Stomach smooth muscle (tissue), 2 donors: Measurements from ENCODE around the gene DST.

Experiments
- H3K27ac ChIP-seq: one replicate; pipeline ENCODE4 v1.7.0; 2013; ENCODE audit warnings: mild to moderate bottlenecking, low read length, inconsistent platforms
- H3K27me3 ChIP-seq, 2 donors: one replicate each; pipeline ENCODE4 v1.7.0; 2013; ENCODE audit warnings: low read length in 2 of 2; ENCODE audit not compliant: insufficient read depth in 2 of 2, control insufficient read depth in 1 of 2
- H3K36me3 ChIP-seq, 2 donors: one replicate each; pipeline ENCODE4 v1.7.0; 2013; ENCODE audit warnings: low read length in 2 of 2; ENCODE audit not compliant: control insufficient read depth in 2 of 2, insufficient read depth in 2 of 2
- H3K4me1 ChIP-seq: one replicate; pipeline ENCODE4 v1.7.0; 2013; ENCODE audit warnings: low read length; ENCODE audit not compliant: control insufficient read depth, insufficient read depth
- H3K4me3 ChIP-seq, 2 donors: one replicate each; pipeline ENCODE4 v1.7.0; 2013; ENCODE audit warnings: low read length in 2 of 2
- H3K9ac ChIP-seq, 2 donors: one replicate each; pipeline ENCODE4 v1.7.0; 2013; ENCODE audit warnings: low read length in 2 of 2, mild to moderate bottlenecking in 1 of 2
- H3K9me3 ChIP-seq, 2 donors: one replicate each; pipeline ENCODE4 v1.7.0; 2013; ENCODE audit warnings: low read length in 2 of 2; ENCODE audit not compliant: control insufficient read depth in 2 of 2
- donor health status: healthy.
- donor health status: Pancreatic carcinoma.

The DST gene

DNA sequence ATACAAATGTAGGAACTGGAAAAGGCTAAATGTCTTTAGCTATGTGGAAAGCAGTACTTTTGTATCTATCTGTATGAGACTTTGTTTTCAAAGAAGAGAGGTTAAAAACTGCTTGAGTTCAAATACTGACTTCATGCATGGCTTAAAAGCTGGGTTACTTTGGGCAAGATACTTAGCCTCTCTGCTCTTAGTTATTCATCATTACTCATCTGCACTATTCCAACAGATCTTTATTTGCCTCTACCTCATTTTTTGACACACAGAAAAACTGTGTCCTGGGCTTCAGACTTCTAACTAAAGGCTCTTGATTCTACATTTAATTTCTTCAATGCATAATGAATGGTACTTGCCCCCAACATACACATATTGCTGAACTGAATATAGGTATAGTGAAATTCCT is 114.8 kb downstream of the DST start:
- H3K36me3 ChIP-seq = peaks cover 18 to 41% of the 10 kb centered on the region in 2 donors
- peaks cover 14% of the 10 kb centered on the region for H3K4me1 ChIP-seq
- H3K9me3 ChIP-seq = no peaks in the 10 kb centered on the region
- no peak overlapping the region for H3K9ac ChIP-seq
- H3K27ac ChIP-seq = peak overlapping the region; percentile 6
- no peaks in the 10 kb centered on the region for H3K27me3 ChIP-seq
- no peak overlapping the region for H3K4me3 ChIP-seq

GRCh38 chr6:56526860-56527544 is 115.7 kb downstream of the DST start:
- peak overlapping the region; percentile 7 for H3K27ac ChIP-seq
- H3K9ac ChIP-seq = no peak overlapping the region
- H3K27me3 ChIP-seq = no peaks in the 10 kb centered on the region
- H3K4me3 ChIP-seq = no peak overlapping the region
- peaks cover 17 to 37% of the 10 kb centered on the region in 2 donors for H3K36me3 ChIP-seq
- peaks cover 13% of the 10 kb centered on the region for H3K4me1 ChIP-seq
- no peaks in the 10 kb centered on the region for H3K9me3 ChIP-seq

DNA sequence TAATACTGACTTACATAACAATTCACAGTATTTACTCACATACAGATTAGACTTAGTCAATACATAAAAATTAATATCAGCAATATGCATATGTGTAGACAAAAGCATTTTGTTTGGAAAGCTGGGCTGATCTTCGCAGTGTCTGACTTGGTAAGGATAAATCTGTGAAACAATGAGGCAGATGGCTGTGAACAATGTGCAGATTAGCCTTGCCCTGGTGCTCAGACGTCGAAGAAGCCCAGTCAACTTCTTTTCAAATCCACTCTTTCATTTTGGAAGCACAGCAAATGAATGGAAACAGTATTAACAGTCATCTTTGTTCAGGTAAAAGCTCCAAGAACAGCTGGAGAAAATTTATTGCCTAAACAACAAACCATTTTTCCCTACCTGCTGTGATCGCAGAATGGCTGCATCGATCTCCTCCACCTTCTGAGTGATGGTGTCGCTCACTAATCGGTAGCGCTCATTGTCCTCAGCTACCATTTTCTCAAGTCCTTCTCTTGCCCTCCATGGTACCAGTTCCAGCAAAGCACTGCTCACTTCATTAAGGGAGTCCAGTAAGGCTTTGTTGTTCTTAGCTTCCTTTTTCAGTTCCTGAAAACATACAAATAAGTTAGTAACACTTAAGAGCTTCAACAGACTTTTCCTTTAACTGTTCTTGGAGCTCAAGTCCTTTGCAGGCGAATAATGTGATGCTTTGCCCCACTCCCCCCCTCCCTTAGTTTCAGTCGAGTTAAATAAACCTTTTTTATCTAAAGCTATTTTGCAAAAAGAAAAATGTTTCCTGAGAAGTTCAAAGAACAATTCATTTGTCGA is 116.5 kb downstream of the DST start:
- H3K27ac ChIP-seq = peak overlapping the region; percentile 19
- H3K9me3 ChIP-seq = no peaks in the 10 kb centered on the region
- H3K27me3 ChIP-seq = no peaks in the 10 kb centered on the region
- H3K4me3 ChIP-seq = no peak overlapping the region
- peaks cover 12 to 30% of the 10 kb centered on the region in 2 donors for H3K36me3 ChIP-seq
- peaks cover 13% of the 10 kb centered on the region for H3K4me1 ChIP-seq
- H3K9ac ChIP-seq = no peak overlapping the region

DNA sequence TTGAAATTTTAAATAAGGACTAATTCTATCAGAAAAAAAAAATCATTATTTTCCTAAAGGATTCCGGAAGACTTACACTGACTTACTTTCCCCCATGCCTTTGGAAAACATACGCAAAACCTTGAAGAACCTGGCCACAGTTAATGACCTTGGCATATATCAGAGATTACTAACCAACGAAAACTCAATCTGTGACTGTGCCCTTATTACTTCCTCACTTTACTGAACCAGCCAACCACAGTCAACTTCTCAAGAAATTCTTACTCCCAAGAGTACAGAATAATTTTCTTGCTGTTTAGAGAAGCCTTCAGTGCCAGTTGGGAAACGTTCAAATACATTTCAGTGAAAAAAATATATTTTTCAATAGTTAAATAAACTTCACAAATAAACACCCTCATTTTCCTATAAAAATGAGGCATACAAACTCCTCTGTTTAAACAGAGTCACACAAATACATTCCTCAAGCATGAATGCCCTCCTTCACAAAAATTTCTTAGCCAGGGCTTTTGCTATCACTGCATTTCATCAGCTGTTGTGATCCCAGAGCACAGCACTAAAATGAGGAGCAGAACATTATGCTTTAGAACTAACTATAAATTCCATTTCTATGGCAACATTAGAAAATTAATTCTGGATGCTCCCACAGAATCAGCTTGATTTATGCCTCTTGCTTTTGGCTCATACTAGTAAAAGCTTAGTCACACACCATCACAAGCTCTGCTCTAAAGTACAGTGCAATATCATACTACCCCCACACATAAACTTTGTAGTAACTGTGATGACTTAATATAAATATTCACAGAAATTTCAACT is 117.6 kb downstream of the DST start:
- no peaks in the 10 kb centered on the region for H3K27me3 ChIP-seq
- H3K4me1 ChIP-seq = peaks cover 13% of the 10 kb centered on the region
- peak overlapping the region in 1 of 2 donors; percentile 29 for H3K9ac ChIP-seq
- no peaks in the 10 kb centered on the region for H3K9me3 ChIP-seq
- H3K27ac ChIP-seq = peak overlapping the region; percentile 38
- H3K36me3 ChIP-seq = peaks cover 12 to 30% of the 10 kb centered on the region in 2 donors
- H3K4me3 ChIP-seq = no peak overlapping the region

- Histone ChIP-seq H3K27me3 (no peaks in the 10 kb centered on the region), H3K27ac (no peak overlapping the region), H3K36me3 (peaks cover 18 to 22% of the 10 kb centered on the region in 2 donors), H3K9ac (no peak overlapping the region), H3K4me3 (no peak overlapping the region), H3K9me3 (no peaks in the 10 kb centered on the region), H3K4me1 (peaks cover 15% of the 10 kb centered on the region)
These were observed 120.0 kb downstream of the DST start for GRCh38 chr6:56522495-56523270.

- Histone ChIP-seq H3K4me1 (peaks cover 18% of the 10 kb centered on the region), H3K9ac (no peak overlapping the region), H3K27me3 (no peaks in the 10 kb centered on the region), H3K4me3 (no peak overlapping the region), H3K27ac (no peak overlapping the region), H3K36me3 (peaks cover 14 to 17% of the 10 kb centered on the region in 2 donors), H3K9me3 (no peaks in the 10 kb centered on the region)
These were observed 120.7 kb downstream of the DST start for GRCh38 chr6:56521976-56522375.

GRCh38 chr6:56521454-56521853 is 121.2 kb downstream of the DST start:
- no peaks in the 10 kb centered on the region for H3K9me3 ChIP-seq
- H3K9ac ChIP-seq = no peak overlapping the region
- H3K4me1 ChIP-seq = peaks cover 20% of the 10 kb centered on the region
- H3K27ac ChIP-seq = no peak overlapping the region
- H3K4me3 ChIP-seq = no peak overlapping the region
- H3K36me3 ChIP-seq = peaks cover 14% of the 10 kb centered on the region in 2 donors
- no peaks in the 10 kb centered on the region for H3K27me3 ChIP-seq

DNA sequence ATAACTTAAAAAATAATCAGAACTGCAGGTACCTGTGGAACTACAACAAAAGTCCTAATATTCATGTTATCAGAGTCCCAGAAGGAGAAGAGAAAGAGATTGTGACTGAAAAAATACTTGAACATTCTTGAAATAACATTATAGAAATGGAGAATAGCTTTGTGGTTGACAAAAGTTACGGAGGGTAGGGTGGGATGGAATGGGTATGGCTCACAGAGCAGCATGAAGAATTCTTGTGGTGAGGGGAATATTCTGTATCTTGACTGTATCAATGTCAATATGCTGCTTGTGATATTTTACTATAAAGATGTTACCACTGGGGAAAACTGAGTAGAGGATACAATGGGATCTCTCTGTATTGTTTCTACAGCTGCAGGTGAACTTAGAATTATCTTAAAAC is 122.5 kb downstream of the DST start:
- H3K27ac ChIP-seq = no peak overlapping the region
- no peak overlapping the region for H3K4me3 ChIP-seq
- H3K9ac ChIP-seq = no peak overlapping the region
- no peaks in the 10 kb centered on the region for H3K27me3 ChIP-seq
- H3K9me3 ChIP-seq = no peaks in the 10 kb centered on the region
- peaks cover 9 to 11% of the 10 kb centered on the region in 2 donors for H3K36me3 ChIP-seq
- H3K4me1 ChIP-seq = peaks cover 14% of the 10 kb centered on the region

DNA sequence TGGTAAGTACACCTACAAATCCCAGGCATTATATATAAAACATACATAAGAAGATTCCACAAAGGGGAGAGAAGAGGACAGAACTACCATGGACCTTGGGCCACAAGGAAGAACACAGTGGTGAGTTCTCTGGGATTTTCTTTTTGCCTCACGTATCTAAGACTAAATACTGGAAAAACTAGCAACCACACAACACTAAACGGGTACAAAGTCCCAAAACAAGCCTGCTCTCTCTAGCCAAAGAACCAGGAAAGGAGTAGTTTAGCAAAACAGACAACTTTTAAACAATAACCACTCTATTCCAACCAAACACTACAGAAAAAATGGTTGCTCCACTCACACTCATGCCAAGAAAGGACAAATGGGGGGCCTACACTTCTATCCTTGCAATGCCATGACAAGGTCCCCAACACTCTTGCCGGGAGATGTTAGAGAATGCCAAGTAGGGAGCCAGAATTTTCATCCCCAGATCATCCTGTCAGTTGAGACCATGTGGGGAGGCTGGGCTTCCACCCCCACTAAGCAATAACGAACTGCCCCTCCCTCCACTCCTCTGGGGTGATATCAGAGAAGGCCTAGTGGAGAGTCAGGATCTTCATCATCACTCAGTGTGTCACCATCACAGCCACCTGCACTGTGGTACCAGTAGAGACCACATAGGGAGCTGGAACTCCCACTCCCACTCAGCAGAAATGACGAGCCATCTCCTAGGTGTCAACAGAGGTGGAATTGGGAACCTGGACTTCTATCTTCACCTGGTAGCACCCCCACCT is 123.5 kb downstream of the DST start:
- H3K27me3 ChIP-seq = no peaks in the 10 kb centered on the region
- peaks cover 11% of the 10 kb centered on the region for H3K4me1 ChIP-seq
- peak overlapping the region; percentile 3 for H3K27ac ChIP-seq
- no peak overlapping the region for H3K9ac ChIP-seq
- H3K36me3 ChIP-seq = peaks cover 9 to 20% of the 10 kb centered on the region in 2 donors
- no peaks in the 10 kb centered on the region for H3K9me3 ChIP-seq
- H3K4me3 ChIP-seq = no peak overlapping the region
